Measurements from ENCODE around the gene SLC37A1. TPM values are rescaled to one million over a fixed set of nuclear protein-coding genes. Genes with fewer than 3 reads are reported as not detected.

SLC37A1 gene
- total and polyA plus RNA-seq, 4 donors = 2.0 to 7.2 (median 4.3) TPM

DNA sequence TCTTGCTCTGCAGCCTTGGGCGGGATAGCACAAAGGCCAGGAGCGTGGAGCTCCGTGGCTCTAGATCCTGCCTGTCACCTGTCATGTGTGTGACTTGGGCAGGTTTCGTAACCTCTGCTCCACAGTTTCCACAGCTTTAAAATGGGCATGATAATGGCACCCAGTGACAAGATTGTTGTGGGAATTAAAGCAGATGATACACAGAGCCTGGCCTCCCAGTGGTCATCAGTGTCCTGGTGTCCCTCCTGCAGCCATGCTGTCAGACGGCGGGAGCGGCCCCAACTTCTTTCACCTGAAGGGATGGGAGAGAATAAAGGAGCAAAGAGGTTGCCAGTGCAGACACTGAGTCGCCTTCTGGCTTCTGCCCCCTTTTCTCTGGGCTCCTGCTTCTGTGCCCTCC, 61.5 kb downstream of the SLC37A1 start:
- Histone ChIP-seq H3K9me3 (ENCODE audit: control insufficient read depth in 4 of 4, low read length in 3 of 4) (peaks cover 0 to 2% (median 0%) of the 10 kb centered on the region in 4 donors), H3K27ac (ENCODE audit: low read depth in 1 of 2, low read length in 2 of 2) (no peak overlapping the region), H3K4me3 (ENCODE audit: low read depth in 1 of 3, low read length in 3 of 3) (no peak overlapping the region), H3K4me1 (ENCODE audit: control insufficient read depth in 4 of 4, insufficient read depth in 4 of 4, low read length in 3 of 4) (no peaks in the 10 kb centered on the region), H3K36me3 (ENCODE audit: control insufficient read depth in 4 of 4, insufficient read depth in 3 of 4, low read depth in 1 of 4, low read length in 3 of 4) (peaks cover 0 to 9% (median 3%) of the 10 kb centered on the region in 4 donors), H3K9ac (ENCODE audit: low read depth in 1 of 2, low read length in 2 of 2) (no peak overlapping the region), H3K27me3 (ENCODE audit: control insufficient read depth in 4 of 4, insufficient read depth in 4 of 4, low read length in 3 of 4) (no peaks in the 10 kb centered on the region)
- TF ChIP-seq HNF4A (conservative IDR thresholded peaks at IDR 0.05) (no peak), GABPA (IDR thresholded peaks at IDR 0.05 in 1 of 2, conservative IDR thresholded peaks at IDR 0.05 in 1 of 2) (no peak), SP1 (IDR thresholded peaks at IDR 0.05) (no peak), TAF1 (conservative IDR thresholded peaks at IDR 0.05) (no peak), EGR1 (IDR thresholded peaks at IDR 0.05; ENCODE audit: low read depth in 2 of 2) (no peak), RXRA (IDR thresholded peaks at IDR 0.05) (no peak), FOXA1 (IDR thresholded peaks at IDR 0.05) (no peak), NR2F2 (IDR thresholded peaks at IDR 0.05) (no peak), FOXA2 (IDR thresholded peaks at IDR 0.05) (no peak), JUND (IDR thresholded peaks at IDR 0.05) (no peak), HNF4G (IDR thresholded peaks at IDR 0.05) (no peak)
- TF ChIP-seq, protein P1, sequence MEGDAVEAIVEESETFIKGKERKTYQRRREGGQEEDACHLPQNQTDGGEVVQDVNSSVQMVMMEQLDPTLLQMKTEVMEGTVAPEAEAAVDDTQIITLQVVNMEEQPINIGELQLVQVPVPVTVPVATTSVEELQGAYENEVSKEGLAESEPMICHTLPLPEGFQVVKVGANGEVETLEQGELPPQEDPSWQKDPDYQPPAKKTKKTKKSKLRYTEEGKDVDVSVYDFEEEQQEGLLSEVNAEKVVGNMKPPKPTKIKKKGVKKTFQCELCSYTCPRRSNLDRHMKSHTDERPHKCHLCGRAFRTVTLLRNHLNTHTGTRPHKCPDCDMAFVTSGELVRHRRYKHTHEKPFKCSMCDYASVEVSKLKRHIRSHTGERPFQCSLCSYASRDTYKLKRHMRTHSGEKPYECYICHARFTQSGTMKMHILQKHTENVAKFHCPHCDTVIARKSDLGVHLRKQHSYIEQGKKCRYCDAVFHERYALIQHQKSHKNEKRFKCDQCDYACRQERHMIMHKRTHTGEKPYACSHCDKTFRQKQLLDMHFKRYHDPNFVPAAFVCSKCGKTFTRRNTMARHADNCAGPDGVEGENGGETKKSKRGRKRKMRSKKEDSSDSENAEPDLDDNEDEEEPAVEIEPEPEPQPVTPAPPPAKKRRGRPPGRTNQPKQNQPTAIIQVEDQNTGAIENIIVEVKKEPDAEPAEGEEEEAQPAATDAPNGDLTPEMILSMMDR (IDR thresholded peaks at IDR 0.05; ENCODE audit: low read depth, low read length, missing input control) = no peak
- TF ChIP-seq, protein P2, sequence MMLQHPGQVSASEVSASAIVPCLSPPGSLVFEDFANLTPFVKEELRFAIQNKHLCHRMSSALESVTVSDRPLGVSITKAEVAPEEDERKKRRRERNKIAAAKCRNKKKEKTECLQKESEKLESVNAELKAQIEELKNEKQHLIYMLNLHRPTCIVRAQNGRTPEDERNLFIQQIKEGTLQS (IDR thresholded peaks at IDR 0.05) = no peak
- TF ChIP-seq, protein P3, sequence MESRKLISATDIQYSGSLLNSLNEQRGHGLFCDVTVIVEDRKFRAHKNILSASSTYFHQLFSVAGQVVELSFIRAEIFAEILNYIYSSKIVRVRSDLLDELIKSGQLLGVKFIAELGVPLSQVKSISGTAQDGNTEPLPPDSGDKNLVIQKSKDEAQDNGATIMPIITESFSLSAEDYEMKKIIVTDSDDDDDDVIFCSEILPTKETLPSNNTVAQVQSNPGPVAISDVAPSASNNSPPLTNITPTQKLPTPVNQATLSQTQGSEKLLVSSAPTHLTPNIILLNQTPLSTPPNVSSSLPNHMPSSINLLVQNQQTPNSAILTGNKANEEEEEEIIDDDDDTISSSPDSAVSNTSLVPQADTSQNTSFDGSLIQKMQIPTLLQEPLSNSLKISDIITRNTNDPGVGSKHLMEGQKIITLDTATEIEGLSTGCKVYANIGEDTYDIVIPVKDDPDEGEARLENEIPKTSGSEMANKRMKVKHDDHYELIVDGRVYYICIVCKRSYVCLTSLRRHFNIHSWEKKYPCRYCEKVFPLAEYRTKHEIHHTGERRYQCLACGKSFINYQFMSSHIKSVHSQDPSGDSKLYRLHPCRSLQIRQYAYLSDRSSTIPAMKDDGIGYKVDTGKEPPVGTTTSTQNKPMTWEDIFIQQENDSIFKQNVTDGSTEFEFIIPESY (IDR thresholded peaks at IDR 0.05) = no peak
- no peak for DNase-seq (ENCODE audit: low spot score)
- 95% methylated on average over 8 of the region's 8 CpGs for WGBS

DNA sequence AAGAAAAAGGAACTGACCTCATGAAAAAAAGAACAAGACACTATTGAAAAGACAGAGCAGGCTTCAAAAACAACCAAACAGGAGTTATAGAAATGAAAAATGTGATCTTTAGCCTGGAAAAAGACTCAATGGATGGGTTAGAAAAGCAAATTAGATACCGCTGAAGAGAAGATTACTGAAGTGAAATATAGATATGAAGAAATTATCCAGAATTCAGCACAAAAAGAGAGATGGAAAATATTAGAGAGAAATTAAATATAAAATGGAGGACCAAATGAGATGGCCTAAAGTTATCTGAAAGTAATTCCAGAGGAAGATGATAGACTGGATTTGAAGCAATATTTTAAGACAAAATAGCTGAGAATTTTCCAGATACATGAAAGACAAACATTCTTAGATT, 63.0 kb downstream of the SLC37A1 start:
- H3K4me3 ChIP-seq (ENCODE audit: low read depth in 1 of 3, low read length in 3 of 3) = no peak overlapping the region
- no peaks in the 10 kb centered on the region for H3K27me3 ChIP-seq (ENCODE audit: control insufficient read depth in 4 of 4, insufficient read depth in 4 of 4, low read length in 3 of 4)
- H3K4me1 ChIP-seq (ENCODE audit: control insufficient read depth in 4 of 4, insufficient read depth in 4 of 4, low read length in 3 of 4) = no peaks in the 10 kb centered on the region
- H3K36me3 ChIP-seq (ENCODE audit: control insufficient read depth in 4 of 4, insufficient read depth in 3 of 4, low read depth in 1 of 4, low read length in 3 of 4) = peaks cover 0 to 5% (median 1%) of the 10 kb centered on the region in 4 donors
- 100% methylated on average over 1 of the region's 1 CpG for WGBS
- no peak overlapping the region for H3K27ac ChIP-seq (ENCODE audit: low read depth in 1 of 2, low read length in 2 of 2)
- TF ChIP-seq, protein P1 (IDR thresholded peaks at IDR 0.05; ENCODE audit: low read depth, low read length, missing input control) = no peak
- TF ChIP-seq JUND (IDR thresholded peaks at IDR 0.05) (no peak), GABPA (IDR thresholded peaks at IDR 0.05 in 1 of 2, conservative IDR thresholded peaks at IDR 0.05 in 1 of 2) (no peak), SP1 (IDR thresholded peaks at IDR 0.05) (no peak), FOXA2 (IDR thresholded peaks at IDR 0.05) (no peak), NR2F2 (IDR thresholded peaks at IDR 0.05) (no peak), HNF4G (IDR thresholded peaks at IDR 0.05) (no peak), RXRA (IDR thresholded peaks at IDR 0.05) (no peak), HNF4A (conservative IDR thresholded peaks at IDR 0.05) (no peak), EGR1 (IDR thresholded peaks at IDR 0.05; ENCODE audit: low read depth in 2 of 2) (no peak), TAF1 (conservative IDR thresholded peaks at IDR 0.05) (no peak), FOXA1 (IDR thresholded peaks at IDR 0.05) (no peak), RAD21 (IDR thresholded peaks at IDR 0.05) (no peak), YY1 (IDR thresholded peaks at IDR 0.05) (no peak)
- TF ChIP-seq, protein P4, sequence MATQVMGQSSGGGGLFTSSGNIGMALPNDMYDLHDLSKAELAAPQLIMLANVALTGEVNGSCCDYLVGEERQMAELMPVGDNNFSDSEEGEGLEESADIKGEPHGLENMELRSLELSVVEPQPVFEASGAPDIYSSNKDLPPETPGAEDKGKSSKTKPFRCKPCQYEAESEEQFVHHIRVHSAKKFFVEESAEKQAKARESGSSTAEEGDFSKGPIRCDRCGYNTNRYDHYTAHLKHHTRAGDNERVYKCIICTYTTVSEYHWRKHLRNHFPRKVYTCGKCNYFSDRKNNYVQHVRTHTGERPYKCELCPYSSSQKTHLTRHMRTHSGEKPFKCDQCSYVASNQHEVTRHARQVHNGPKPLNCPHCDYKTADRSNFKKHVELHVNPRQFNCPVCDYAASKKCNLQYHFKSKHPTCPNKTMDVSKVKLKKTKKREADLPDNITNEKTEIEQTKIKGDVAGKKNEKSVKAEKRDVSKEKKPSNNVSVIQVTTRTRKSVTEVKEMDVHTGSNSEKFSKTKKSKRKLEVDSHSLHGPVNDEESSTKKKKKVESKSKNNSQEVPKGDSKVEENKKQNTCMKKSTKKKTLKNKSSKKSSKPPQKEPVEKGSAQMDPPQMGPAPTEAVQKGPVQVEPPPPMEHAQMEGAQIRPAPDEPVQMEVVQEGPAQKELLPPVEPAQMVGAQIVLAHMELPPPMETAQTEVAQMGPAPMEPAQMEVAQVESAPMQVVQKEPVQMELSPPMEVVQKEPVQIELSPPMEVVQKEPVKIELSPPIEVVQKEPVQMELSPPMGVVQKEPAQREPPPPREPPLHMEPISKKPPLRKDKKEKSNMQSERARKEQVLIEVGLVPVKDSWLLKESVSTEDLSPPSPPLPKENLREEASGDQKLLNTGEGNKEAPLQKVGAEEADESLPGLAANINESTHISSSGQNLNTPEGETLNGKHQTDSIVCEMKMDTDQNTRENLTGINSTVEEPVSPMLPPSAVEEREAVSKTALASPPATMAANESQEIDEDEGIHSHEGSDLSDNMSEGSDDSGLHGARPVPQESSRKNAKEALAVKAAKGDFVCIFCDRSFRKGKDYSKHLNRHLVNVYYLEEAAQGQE (IDR thresholded peaks at IDR 0.05) = no peak
- TF ChIP-seq, protein P5, sequence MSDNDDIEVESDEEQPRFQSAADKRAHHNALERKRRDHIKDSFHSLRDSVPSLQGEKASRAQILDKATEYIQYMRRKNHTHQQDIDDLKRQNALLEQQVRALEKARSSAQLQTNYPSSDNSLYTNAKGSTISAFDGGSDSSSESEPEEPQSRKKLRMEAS (IDR thresholded peaks at IDR 0.05) = no peak
- TF ChIP-seq, protein P3 (IDR thresholded peaks at IDR 0.05) = no peak
- TF ChIP-seq, protein P2 (IDR thresholded peaks at IDR 0.05) = no peak
- peaks cover 0 to 2% (median 0%) of the 10 kb centered on the region in 4 donors for H3K9me3 ChIP-seq (ENCODE audit: control insufficient read depth in 4 of 4, low read length in 3 of 4)
- no peak for DNase-seq (ENCODE audit: low spot score)
- no peak overlapping the region for H3K9ac ChIP-seq (ENCODE audit: low read depth in 1 of 2, low read length in 2 of 2)

All from liver (tissue), 9 donors.